Liver (tissue), 9 donors: ENCODE measurements around the gene RBMXL2. TPM values are rescaled to one million over a fixed set of nuclear protein-coding genes. Genes with fewer than 3 reads are reported as not detected.

Source experiments
- DNase-seq: peaks from one replicate; pipeline ENCODE4 v3.0.0-alpha.2; 2017; ENCODE audit warnings: low spot score
- H3K27ac ChIP-seq, 2 donors: one replicate each; pipeline ENCODE4 v1.7.0; 2013; ENCODE audit warnings: inconsistent platforms in 2 of 2, low read length in 2 of 2, control low read depth in 1 of 2, low read depth in 1 of 2, mild to moderate bottlenecking in 1 of 2
- H3K27me3 ChIP-seq, 4 donors: one replicate each; pipeline versions ENCODE4 v1.6.1 to v1.7.0; 2013; ENCODE audit warnings: low read length in 3 of 4, inconsistent platforms in 1 of 4, mild to moderate bottlenecking in 1 of 4, moderate library complexity in 1 of 4; ENCODE audit not compliant: control insufficient read depth in 4 of 4, insufficient read depth in 4 of 4
- H3K36me3 ChIP-seq, 4 donors: one replicate each; pipeline versions ENCODE4 v1.6.1 to v1.7.0; 2013; ENCODE audit warnings: low read length in 3 of 4, mild to moderate bottlenecking in 3 of 4, low read depth in 1 of 4, moderate library complexity in 1 of 4; ENCODE audit not compliant: control insufficient read depth in 4 of 4, insufficient read depth in 3 of 4
- H3K4me1 ChIP-seq, 4 donors: one replicate each; pipeline versions ENCODE4 v1.6.1 to v1.7.0; 2013; ENCODE audit warnings: low read length in 3 of 4, mild to moderate bottlenecking in 3 of 4, moderate library complexity in 1 of 4; ENCODE audit not compliant: control insufficient read depth in 4 of 4, insufficient read depth in 4 of 4
- H3K4me3 ChIP-seq, 3 donors: one replicate each; pipeline versions ENCODE4 v1.6.1 to v1.7.0; 2013; ENCODE audit warnings: low read length in 3 of 3, control low read depth in 1 of 3, low read depth in 1 of 3, mild to moderate bottlenecking in 1 of 3
- H3K9ac ChIP-seq, 2 donors: one replicate each; pipeline ENCODE4 v1.7.0; 2013; ENCODE audit warnings: low read length in 2 of 2, mild to moderate bottlenecking in 2 of 2, moderate library complexity in 2 of 2, control low read depth in 1 of 2, low read depth in 1 of 2
- H3K9me3 ChIP-seq, 4 donors: one replicate each; pipeline versions ENCODE4 v1.6.1 to v1.7.0; 2013; ENCODE audit warnings: low read length in 3 of 4; ENCODE audit not compliant: control insufficient read depth in 4 of 4
- ATF3 ChIP-seq: IDR thresholded peaks from 2 replicates; pipeline ENCODE4 v1.6.1; 2016; ENCODE audit warnings: antibody characterized with exemption
- CTCF ChIP-seq: fragments of 150-350 bp; IDR thresholded peaks from 2 replicates; pipeline ENCODE4 v1.5.1; 2017; ENCODE audit warnings: improper control_type of control experiment, low read depth, low read length; ENCODE audit not compliant: missing input control
- EGR1 ChIP-seq, 2 donors: IDR thresholded peaks; 2 replicates each; pipeline ENCODE4 v1.6.1; 2016 to 2018; ENCODE audit warnings: antibody characterized with exemption in 2 of 2, low read depth in 2 of 2
- FOXA1 ChIP-seq: IDR thresholded peaks from 2 replicates; pipeline ENCODE4 v1.6.1; 2016; ENCODE audit warnings: antibody characterized with exemption
- FOXA2 ChIP-seq: IDR thresholded peaks from 2 replicates; pipeline ENCODE4 v1.6.1; 2016; ENCODE audit warnings: antibody characterized with exemption
- HNF4G ChIP-seq: IDR thresholded peaks from 2 replicates; pipeline ENCODE4 v1.6.1; 2016; ENCODE audit warnings: antibody characterized with exemption
- MAX ChIP-seq: IDR thresholded peaks from 2 replicates; pipeline ENCODE4 v1.6.1; 2016; ENCODE audit warnings: antibody characterized with exemption
- NR2F2 ChIP-seq: IDR thresholded peaks from 2 replicates; pipeline ENCODE4 v1.6.1; 2016; ENCODE audit warnings: antibody characterized with exemption
- RAD21 ChIP-seq, 2 donors: IDR thresholded peaks; 2 replicates each; pipeline ENCODE4 v1.6.1; 2016; ENCODE audit warnings: antibody characterized with exemption in 2 of 2, mild to moderate bottlenecking in 2 of 2
- REST ChIP-seq: IDR thresholded peaks from 2 replicates; pipeline ENCODE4 v1.6.1; 2016; ENCODE audit warnings: antibody characterized with exemption, mild to moderate bottlenecking
- RXRA ChIP-seq, 2 donors: IDR thresholded peaks; 2 replicates each; pipeline ENCODE4 v1.6.1; 2017 to 2018; ENCODE audit warnings: antibody characterized with exemption in 2 of 2, mild to moderate bottlenecking in 1 of 2
- SP1 ChIP-seq: IDR thresholded peaks from 2 replicates; pipeline ENCODE4 v1.6.1; 2018; ENCODE audit warnings: antibody characterized with exemption, mild to moderate bottlenecking
- TAF1 ChIP-seq: conservative IDR thresholded peaks from 2 replicates; pipeline ENCODE4 v1.6.1; 2016; ENCODE audit warnings: antibody characterized with exemption, mild to moderate bottlenecking
- YY1 ChIP-seq: IDR thresholded peaks from 2 replicates; pipeline ENCODE4 v1.6.1; 2016; ENCODE audit warnings: antibody characterized with exemption, mild to moderate bottlenecking
- ZBTB33 ChIP-seq: IDR thresholded peaks from 2 replicates; pipeline ENCODE4 v1.6.1; 2016; ENCODE audit warnings: antibody characterized with exemption
- WGBS: extraction: QIAGEN DNeasy Blood & Tissue Kit; methylation state at CpG from one replicate; pipeline ENCODE4 v1.1.7; 2013; 5-methylcytosine and 5-hydroxymethylcytosine counted together
- polyA plus RNA-seq, 2 donors: library from polyadenylated mRNA; stranded (reverse) in 1 of 2; unstranded in 1 of 2; fragments of 200-250 nt in 1 of 2; fragments of >200 nt in 1 of 2; fragmentation: Nextera tagmentation in 1 of 2; extraction: Ambion mirVana in 1 of 2; gene quantifications; one replicate each; pipeline versions ENCODE4 v1.2.1 to v1.2.3, GENCODE V29; 2013 to 2015
- total RNA-seq, 2 donors: library from RNA; depleted of rRNA; stranded (reverse); fragments of >200 nt; gene quantifications; one replicate each; pipeline ENCODE4 v1.2.3, GENCODE V29; 2014
- donor health status: healthy.
- donor health status: healthy.
- donor health status: healthy.
- donor health status: healthy.
- donor health status: healthy.

Gene RBMXL2
- total and polyA plus RNA-seq, 4 donors = 0.05 to 0.08 TPM; not detected in 2

- DNase-seq = no peak
- Histone ChIP-seq H3K27ac (no peak overlapping the region), H3K9me3 (peaks cover 0 to 6% (median 2%) of the 10 kb centered on the region in 4 donors), H3K4me3 (no peak overlapping the region), H3K9ac (no peak overlapping the region), H3K36me3 (no peaks in the 10 kb centered on the region), H3K27me3 (no peaks in the 10 kb centered on the region), H3K4me1 (no peaks in the 10 kb centered on the region)
- 83% methylated on average over 111 of the region's 111 CpGs for WGBS
- TF ChIP-seq FOXA2 (no peak), MAX (no peak), NR2F2 (no peak), REST (no peak), ATF3 (no peak), RAD21 (IDR thresholded peaks at IDR 0.05) (no peak), YY1 (no peak), SP1 (no peak), CTCF (no peak), ZBTB33 (no peak), RXRA (IDR thresholded peaks at IDR 0.05) (no peak), EGR1 (IDR thresholded peaks at IDR 0.05; ENCODE audit: low read depth in 2 of 2) (no peak), TAF1 (no peak), HNF4G (no peak), FOXA1 (no peak)
These were observed 792 bp downstream of the RBMXL2 start for GRCh38 chr11:7089328-7090251.
